NT2/D1 (cell line): ENCODE data around the gene AFF3.

Source experiments
- SUZ12 ChIP-seq: IDR thresholded peaks from 2 replicates; pipeline ENCODE4 v1.6.1; 2011; ENCODE audit not compliant: insufficient read length, insufficient read depth; ENCODE audit errors: extremely low read depth
- YY1 ChIP-seq: IDR thresholded peaks from 2 replicates; pipeline ENCODE4 v1.6.1; 2011; ENCODE audit not compliant: insufficient read length, insufficient read depth
- ZNF274 ChIP-seq: IDR thresholded peaks from 2 replicates; pipeline ENCODE4 v1.6.1; 2011; ENCODE audit warnings: mild to moderate bottlenecking, low read depth, low read length

GRCh38 chr2:99753505-99753904 lies 388.9 kb downstream of the AFF3 start:
- TF ChIP-seq ZNF274 (no peak), YY1 (no peak), SUZ12 (no peak)
